AML-193 (cell line): ENCODE data around the gene LSM14B.
"Not testable (repeated sequence)": the region's sequence is repeated elsewhere in the genome, so short reads cannot be mapped to it uniquely, and the experiment has no call there.

Experiments
- DNase-seq, 2 experiments: peaks; one replicate each; lab custom pipeline; 2025; lab: John Stamatoyannopoulos, UW

The LSM14B gene

DNA sequence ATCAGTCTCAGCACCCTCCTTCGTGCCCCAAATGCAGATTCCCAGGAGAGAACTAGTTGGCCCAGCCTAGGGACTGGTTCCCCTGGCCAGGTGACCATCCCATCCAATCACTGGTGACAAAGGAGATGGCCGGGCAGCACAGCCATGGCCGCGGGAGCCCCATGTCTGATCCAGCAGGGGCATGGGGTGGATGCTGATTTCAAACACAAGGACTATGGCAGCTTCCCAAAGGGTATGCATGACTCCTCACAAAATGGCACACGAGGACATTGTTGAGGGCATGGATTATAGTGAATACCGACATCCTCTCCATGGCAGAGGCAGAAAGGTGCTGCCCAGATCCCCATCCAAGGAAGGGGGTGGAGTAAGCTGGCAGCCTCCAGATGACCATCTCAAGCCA, 9.9 kb upstream of the LSM14B start:
- no peak for DNase-seq

GRCh38 chr20:62114894-62115293, 7.4 kb upstream of the LSM14B start:
- DNase-seq = no peak

GRCh38 chr20:62115800-62116407, 6.4 kb upstream of the LSM14B start:
- not testable (repeated sequence) for DNase-seq

- DNase-seq = no peak
Observed at GRCh38 chr20:62116558-62117361, 5.5 kb upstream of the LSM14B start.

DNA sequence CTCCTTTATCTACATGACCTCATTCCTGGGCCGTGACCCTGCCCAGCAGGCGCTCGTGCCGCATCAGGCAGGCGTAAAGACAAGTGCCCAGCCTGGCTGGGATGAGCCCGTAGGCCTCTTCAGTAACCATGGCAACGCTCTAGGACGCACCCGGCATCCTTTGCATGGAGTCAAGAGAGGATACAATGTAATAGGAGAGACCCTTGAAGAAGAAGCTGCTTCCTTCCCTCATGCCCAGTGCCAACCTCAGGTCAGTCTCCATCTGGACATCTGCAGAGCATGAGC, 5.0 kb upstream of the LSM14B start:
- no peak for DNase-seq

- no peak for DNase-seq
Observed at GRCh38 chr20:62117658-62118057, 4.6 kb upstream of the LSM14B start.

DNA sequence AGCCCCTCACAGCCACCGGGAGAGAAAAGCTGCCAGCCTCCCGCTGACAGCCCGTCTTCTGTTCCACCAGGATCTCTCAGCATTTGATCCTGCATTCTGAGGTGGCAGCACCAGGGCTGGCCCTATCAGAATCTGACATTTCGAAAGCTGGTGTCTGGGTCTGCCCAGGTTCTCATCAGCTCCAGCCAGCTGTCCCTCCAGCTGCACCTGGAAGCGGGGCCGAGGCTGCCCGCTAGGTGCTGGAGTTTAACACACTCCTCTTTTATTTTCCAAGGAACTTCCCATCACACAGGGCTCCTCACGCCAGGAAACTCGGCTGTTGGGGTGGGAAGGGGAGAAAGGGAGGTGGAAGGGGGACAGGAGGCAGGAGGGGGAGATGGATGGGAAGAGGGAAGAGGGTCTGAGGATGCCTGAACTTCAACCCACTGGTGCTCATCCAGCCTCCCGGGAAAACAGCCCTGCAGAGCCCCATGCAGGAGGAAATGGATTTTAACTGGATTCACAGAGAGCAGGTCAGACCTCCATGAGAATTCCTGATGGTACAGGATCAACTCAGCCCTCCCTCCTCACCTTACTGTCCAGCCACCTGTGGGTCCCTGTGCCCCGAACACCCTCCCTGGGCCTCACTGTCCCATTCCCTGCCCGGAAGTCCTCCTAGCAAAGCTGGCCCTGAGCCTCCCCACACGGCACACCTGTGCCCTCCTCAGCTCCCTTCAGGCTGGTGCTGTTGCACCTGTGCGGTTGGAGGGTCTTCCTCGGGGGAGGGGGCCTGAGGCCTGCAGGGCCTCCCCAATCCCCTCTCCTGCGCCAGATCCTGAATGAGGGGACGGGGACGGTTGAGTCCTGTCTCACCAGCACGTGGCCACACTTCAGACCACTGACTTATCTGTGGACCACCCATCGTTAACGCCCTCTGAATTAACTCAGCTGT, 3.9 kb upstream of the LSM14B start:
- no peak for DNase-seq

DNA sequence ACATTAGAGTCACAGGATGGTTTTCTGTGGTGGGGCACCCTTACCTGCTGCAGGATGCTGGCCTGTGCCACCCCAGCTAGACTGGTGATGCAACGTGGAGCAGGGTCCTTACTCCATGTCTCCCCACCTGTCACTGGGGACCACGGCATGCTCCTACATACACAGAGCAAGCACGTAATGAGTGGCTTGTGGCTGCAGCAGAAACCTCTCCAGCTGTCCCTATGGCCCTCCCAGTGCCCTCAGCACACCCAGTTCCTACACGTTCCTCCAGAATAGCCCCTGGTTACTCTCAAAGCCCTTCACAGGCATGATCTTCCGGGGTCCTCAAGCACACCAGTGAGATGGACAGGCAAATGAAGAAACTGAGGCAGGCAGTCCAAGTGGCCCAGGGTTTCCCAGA, 3.2 kb upstream of the LSM14B start:
- DNase-seq = no peak

DNA sequence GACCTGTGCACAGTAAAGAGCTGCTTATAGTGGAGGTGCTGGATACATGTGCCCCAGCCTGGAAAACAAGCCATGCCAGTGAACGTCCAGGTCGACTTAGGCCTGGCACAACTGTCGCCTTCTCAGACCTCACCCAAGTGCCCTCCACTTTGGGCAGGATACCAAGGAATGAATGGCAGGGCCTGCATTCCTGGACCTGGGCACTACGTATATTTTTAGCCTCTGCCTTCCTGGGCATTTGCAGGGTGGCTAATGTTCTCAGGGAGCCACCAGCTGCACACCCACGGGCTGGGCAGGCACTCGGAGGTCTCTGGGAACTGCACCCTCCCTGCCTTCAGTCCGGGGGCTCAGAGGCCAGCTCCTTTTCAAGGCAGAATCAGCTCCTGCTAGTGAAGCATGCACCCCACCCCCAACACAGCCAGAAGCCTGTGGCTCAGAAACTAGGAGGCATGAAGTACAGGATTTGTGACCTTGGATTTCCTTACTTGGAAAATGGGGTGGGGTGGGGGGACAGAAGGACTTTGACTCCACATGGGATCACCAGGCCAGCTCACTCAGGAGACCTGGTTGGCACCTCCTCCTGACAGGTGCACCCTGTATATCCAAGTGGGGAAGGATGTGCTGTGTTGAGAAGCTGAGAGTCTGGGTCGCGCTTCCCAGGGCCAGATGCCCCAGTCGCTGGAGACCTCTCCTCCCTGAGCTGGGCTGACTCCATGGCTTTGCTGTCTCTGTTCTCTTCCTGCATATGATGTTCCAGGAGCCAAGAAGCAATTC, 2.5 kb upstream of the LSM14B start:
- DNase-seq = no peak

- DNase-seq = no peak
Observed at GRCh38 chr20:62120365-62120762, 1.9 kb upstream of the LSM14B start.

DNA sequence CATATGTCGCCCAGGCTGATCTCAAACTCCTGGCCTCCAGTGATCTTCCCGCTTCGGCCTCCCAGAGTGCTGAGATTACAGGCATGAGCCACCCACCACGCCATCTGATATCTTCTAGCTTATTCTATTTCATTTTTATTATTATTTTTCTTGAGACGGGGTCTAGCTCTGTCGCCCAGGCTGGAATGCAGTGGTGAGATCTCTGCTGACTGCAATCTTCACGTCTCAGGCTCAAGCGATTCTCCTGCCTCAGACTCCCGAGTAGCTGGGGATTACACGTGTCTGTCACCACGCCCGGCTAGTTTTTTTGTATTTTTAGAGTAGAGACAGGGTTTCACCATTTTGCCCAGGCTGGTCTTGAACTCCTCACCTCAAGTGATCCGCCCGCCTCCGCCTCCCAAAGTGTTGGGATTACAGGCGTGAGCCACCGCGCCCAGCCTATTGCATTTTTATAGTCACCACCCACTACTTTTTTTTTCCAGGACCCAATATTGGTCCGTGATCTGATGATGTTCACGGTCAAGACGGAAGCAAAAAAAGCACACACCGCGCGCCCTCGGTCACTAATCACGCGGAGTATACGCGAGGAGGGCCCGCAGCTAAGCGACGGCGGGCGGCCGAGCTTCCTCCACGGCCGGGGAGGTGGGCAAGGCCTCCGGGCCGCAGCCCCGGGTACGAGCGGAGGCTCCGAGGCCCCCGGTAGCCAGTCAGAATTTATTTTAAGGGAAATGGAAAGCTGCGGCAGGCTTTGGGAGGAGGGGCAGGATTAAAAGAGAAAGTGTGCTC, 1.1 kb upstream of the LSM14B start:
- peak; percentile 43 to 62 for DNase-seq

GRCh38 chr20:62122654-62123449, 577 bp downstream of the LSM14B start:
- no peak for DNase-seq

DNA sequence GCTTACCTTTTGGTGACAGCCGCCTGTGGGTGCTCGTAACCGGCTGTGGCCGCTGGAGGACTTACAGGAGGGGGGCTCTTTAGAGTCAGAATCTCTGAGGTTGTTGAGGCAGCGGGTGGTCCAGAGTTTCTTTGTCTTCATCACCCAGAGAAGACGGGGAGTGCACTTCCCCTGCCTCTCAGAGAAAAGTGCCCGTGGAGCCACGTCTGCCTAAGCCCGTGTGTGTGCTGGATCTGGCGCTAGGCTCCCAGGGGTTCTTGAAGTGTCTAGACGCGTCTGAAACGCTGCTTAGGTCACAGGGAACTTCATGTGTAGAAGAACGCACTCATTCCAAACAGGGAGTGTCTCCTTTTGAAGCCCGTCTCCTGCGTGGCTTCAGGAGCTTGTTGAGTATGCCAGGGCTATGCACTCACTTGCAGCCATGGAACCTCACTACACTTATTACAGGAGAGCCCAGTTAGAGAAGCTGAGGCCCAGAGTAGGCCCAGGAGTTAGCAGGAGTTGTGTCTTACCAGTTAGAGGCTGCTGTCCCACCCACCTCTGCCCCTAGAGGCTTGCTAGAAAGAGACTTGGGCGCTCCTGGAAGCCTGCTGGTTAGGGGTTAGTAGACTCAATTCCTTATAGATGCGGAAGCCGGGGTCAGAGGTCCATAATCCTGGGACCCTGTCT, 1.3 kb downstream of the LSM14B start:
- peak; percentile 13 to 15 for DNase-seq

GRCh38 chr20:62126141-62126540, 3.9 kb downstream of the LSM14B start:
- DNase-seq = no peak

DNA sequence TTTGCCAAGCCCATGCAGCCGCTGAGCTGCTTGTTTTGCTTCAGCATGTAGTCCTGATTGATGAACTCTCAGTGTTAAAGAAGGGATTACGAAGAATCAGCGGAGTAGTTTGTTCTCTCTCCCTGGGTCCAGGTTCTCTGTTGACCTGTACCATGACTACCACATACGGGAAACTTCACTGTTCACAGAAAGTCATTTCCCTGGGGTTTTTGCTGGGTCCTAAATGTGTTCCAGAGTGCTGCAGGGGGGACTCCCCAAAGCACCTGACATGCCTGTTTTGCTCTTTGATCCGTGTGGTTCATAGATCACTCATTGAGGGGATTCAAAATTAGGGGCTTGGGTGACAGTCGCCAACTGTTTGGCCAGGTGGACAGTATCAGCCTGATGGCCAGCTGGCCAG, 5.5 kb downstream of the LSM14B start:
- DNase-seq = no peak

DNA sequence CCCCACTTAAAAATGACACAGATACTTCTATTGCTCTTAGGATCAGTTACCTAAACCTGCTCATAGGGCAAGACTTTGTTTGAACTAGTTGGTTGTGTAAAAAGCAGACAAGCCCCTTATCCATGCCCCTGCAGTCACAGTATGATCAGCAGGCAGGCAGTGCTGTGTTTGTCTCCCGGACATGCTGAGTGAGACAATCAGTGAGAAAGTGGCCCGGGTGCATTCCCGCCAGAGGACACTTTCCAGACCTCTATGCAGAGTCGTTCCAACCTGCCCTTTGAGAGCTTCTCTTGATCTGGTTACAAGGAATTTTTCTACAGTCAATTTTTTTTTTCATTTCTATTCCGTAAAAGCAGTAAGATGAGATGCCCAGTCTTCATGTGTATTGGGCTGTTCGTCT, 6.2 kb downstream of the LSM14B start:
- no peak for DNase-seq

- no peak for DNase-seq
Observed at GRCh38 chr20:62129731-62130531, 7.7 kb downstream of the LSM14B start.

GRCh38 chr20:62131560-62132320, 9.5 kb downstream of the LSM14B start:
- no peak for DNase-seq
